Inferior parietal cortex (tissue), 1 donor: ENCODE results near the gene PTGIS.
"Not testable (repeated sequence)": the region's sequence is repeated elsewhere in the genome, so short reads cannot be mapped to it uniquely, and the experiment has no call there.

ENCODE experiments used
- DNase-seq: peaks from one replicate; pipeline ENCODE4 v3.0.0-alpha.2; 2016; ENCODE audit errors: extremely low spot score

PTGIS gene

GRCh38 chr20:49567421-49568277, at the start of gene PTGIS:
PTGIS (minus strand) TSS chr20:49568137; CDS start chr20:49568116, 21 bp downstream.
- no peak for DNase-seq

GRCh38 chr20:49617394-49617793, 49.5 kb upstream of the PTGIS start:
- not testable (repeated sequence) for DNase-seq

DNA sequence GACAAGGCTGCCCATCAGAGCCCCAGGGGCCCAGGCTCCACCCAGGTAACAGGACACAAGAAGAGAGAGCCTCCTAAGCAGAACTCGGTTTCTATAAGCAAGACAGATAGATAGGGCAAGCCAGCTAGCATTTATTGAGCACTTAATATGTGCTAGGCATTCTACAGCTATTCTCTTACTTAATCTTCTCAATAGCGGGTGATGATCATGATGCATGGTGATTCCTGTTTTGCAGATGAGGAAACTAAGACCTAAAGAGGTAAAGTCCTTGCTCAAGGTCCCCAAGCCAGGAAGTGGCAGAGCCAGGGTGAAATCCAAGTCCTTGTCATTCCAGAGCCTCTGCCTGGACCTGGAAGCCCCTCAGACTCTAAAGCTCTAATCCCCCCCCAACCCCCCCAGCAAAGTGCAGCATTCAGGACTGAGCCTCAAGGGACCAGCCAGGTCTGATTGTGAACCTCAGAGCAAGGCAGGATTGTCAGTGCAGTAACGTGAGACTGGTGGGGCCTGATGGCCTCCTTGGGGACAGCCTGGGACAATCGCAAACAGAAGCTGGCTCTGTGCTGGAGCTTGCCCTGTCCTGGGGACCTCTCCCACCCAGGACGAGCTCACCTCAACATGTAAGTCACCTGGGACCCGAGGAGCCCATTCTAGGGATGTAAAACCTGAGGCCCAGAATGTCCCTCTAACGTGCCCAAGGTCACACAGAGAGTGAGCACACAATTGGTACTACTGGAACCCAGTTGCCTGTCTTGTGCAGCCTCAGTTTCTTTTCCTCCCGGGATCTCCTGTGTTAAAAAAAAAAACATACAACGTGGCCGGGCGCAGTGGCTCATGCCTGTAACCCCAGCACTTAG, 48.4 kb upstream of the PTGIS start:
- no peak for DNase-seq

- DNase-seq = no peak
Measured at GRCh38 chr20:49615401-49616153, 47.6 kb upstream of the PTGIS start.

DNA sequence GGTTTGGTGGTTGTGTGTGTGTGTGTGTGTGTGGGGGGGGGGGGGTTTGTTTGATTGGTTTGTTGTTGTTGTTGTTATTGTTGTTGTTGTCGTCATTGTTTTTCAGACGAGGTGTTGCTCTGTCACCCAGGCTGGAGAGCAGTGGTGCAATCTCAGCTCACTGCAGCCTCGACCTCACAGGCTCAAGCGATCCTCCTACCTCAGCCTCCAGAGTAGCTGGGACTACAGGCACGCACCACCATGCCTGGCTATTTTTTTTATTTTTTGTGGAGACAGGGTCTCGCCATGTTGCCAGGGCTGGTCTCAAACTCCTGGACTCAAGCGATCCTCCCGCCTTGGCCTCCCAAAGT, 47.1 kb upstream of the PTGIS start:
- not testable (repeated sequence) for DNase-seq

GRCh38 chr20:49614338-49615050, 46.6 kb upstream of the PTGIS start:
- DNase-seq = no peak

DNA sequence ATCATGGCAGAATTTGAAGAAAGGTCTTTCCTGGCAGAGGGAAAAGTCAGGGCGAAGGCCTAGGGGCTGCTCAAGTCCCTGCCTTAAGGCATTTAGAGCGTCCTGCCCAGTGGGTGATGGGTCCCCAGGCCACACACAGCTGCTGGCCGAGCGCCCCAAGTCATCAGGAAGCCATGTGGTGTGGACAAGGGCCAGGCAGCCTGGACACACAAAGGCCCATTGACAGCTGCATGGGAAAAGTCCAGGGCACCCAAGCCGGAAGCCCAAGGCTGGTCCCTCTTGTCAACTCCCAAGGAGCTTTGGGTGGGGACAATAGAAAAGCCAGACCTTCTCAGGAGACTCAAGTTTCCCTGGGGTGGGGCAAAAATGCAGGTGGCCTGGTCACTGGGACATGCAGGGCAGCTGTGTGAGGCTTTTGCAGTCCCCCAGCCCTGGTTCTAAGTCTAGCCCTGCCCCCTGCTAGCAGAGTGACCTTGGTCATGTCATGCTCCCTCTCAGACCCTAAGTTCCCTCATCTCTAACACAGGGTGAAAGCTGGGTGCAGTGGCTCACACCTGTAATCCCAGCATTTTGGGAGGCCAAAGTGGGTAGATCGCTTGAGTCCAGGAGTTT, 44.3 kb upstream of the PTGIS start:
- peak; percentile 88 for DNase-seq

DNA sequence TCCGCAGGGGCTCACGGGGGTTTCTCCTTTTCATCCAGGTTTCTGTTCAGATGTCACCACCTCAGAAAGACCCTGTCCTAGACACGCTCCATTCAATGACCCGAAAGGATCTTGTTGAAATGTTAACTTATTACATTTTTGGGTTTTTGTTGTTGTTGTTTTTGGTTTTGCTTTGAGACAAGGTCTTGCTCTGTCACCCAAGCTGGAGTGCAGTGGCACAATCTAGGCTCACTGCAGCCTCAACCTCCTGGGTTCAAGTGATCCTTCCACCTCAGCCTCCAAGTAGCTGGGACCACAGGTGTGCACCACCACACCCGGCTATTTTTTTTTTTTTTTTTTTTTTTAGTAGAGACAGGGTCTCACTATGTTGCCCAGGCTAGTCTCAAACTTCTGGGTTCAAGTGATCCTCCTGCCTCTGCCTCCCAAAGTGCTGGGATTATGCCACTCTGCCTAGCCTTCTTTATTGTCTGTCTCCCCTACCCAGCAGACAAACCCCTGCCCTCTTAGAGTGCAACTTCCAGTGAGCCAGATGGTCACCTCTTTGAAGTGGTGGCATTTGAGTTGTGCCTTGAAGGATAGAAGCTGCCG, 43.7 kb upstream of the PTGIS start:
- not testable (repeated sequence) for DNase-seq

GRCh38 chr20:49610691-49611538, 43.0 kb upstream of the PTGIS start:
- DNase-seq = peak; percentile 74

- peak; percentile 68 for DNase-seq
Measured at GRCh38 chr20:49608752-49609670, 41.1 kb upstream of the PTGIS start.

DNA sequence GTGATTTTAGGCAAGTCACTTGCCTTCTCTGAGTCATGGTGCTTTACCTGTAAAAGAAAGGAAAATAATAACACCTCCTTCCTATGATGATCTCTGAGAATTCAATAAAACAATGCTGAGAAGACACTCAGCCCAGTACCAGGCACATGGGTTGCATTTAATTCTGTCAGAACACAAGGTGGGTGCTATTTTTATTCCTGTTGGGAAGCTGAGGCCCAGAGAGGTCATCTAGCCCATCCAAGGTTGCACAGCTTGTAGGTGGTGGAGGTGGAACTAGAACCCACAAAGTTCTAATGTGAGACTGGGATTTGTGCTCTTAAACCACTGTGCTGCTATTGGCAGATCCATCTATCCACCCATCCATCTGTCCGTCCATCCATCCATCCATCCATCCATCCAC, 39.6 kb upstream of the PTGIS start:
- DNase-seq = no peak

DNA sequence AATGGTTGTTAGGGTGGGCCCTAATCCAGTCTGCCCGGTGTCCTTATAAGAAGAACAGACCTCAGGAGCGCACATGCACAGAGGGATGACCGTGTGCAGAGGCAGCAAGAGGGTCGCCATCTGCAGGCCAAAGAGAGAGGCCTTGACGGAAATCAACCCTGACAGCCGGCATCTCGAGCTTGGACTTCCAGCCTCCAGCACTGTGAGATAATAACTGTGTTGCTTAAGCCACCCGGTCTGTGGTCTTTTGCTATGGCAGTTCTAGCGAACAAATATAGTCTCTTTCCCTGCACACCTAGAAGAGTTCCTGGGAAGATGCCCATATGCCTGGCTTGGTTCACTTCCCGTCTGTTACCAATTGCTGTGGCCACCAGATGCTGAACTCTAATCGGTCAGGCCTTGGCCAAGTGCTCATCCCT, 35.3 kb upstream of the PTGIS start:
- no peak for DNase-seq

DNA sequence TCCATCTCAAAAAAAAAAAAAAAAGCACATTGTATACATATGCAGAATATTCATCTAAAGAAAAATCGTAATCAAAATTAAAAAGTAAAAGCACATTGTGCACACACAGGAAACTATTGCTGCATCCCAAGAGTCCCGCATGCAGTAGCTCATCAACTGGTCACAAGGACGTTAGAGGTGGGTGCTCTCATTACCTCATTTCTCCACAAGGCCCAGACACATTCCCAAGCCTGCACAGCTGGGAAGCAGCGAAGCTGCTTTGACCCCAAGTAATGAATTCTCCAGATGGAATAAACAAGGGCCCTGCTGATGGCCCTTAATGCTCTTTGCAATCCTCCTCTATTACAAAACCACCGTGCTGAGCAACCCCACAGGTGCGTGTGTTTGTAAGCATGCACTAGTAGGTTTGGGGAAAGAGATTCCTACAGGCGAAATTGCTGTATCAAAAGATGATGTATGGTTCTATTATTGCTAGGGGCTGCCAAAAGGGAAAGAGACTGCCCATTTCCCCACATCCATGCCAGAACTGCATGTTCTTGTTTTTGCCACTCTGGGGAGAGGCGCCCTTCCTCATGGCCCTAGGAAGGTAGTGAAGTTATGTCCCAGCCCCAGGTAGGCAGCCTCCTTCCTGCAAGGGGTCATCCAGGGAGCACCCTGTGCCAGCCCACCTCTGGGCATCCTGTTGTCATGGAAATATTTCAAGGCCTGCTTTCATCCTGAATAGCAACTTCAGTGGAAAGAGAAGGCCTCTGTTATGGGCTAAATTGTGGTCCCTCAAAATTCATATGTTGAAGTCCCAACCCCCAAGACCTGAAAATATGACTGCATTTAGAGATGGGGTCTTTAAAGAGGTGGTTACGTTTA, 34.6 kb upstream of the PTGIS start:
- no peak for DNase-seq

DNA sequence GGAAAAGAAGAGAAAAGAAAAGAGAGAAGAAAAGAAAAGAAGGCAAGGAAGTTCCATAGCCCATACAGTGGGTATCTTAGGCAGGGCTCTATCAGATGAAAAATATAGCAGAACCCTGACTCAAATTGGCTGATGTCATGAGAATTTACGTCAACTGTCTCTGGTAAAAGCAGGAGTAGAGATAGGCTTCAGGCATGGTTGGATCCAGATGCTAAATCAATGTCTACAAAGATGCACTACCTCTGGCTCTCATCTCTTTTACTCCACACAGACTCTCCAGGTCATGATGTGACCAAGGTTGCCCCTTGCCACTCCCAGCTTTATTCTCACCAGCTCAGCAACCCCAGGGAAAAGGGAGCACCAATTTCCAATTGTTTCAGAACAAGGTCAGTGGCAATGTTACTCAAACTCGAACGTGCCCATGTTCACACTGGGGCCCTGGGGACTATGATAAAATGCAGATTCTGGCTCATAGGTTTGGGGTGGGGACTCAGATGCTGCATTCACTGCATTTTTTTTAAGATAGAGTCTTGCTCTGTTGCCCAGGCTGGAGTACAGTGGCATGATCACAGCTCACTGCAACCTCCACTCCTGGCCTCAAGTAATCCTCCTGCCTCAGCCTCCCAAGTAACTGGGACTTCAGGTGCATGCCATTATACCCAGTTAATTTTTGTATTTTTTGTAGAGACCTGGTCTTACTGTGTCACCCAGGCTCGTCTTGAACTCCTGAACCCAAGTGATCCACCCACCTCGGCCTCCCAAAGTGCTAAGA, 33.4 kb upstream of the PTGIS start:
- DNase-seq = no peak

DNA sequence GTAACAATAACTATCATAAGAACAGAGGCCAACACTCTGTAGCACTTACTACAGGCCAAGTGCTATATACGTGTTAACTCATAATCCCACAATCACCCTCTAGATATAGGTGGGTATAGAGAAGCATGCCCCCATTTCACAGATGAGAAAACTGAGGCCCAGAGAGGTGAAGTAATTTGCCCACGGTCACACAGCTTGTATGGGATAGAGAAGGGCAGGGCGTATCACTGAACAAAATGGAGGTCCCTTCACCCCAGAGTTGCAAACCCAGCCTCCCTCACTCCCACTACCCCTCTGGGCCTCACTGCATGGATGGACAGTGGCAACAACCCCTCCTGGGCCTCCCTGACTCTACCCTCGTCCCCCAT, 31.8 kb upstream of the PTGIS start:
- no peak for DNase-seq

- no peak for DNase-seq
Measured at GRCh38 chr20:49597825-49598395, 30.0 kb upstream of the PTGIS start.
